Hepatocyte (in vitro differentiated cells): ENCODE results near the gene SHANK2.

ENCODE experiments used
- EZH2 ChIP-seq: fragments of 200-600 bp; sonication (generic); IDR thresholded peaks from 2 replicates; pipeline ENCODE4 v1.6.1; 2016; ENCODE audit warnings: antibody characterized with exemption, mild to moderate bottlenecking, borderline replicate concordance
- TF ChIP-seq, protein P1 (sequence below): fragments of 200-600 bp; sonication (generic); IDR thresholded peaks from 2 replicates; pipeline ENCODE4 v1.5.1; 2016; ENCODE audit warnings: antibody characterized with exemption, mild to moderate bottlenecking; ENCODE audit not compliant: poor library complexity

DNA sequence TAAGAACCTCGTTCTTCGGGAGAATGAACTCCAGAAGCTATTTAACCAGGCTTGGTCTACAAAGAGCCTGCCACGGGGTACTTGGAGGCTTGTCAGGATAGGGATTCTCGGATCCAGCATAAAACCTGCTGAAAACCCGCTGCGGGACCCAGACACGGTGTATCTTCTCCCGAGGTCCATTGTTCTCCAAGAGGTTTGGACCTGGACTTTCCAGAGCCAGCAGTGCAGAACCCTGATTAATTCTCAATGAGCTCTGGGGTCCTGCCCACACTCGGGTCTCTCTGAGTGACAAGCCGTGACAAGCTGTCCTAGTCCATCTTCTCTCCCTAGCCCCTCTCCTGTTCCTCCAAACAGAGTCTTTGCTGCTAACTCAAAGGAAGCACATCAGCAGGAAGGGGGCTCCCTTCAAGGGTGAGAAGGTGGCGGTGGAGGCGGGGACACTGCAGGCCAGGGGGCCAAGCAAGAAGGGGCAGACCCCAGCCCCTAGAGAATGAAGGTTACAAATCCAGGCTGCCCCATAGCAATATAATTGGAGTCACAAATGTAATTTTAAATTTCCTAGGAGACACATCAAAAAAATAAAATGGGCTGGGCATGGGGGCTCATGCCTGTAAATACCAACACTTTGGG is 12.2 kb downstream of the SHANK2 start:
- no peak for TF ChIP-seq EZH2
- TF ChIP-seq, protein P1, sequence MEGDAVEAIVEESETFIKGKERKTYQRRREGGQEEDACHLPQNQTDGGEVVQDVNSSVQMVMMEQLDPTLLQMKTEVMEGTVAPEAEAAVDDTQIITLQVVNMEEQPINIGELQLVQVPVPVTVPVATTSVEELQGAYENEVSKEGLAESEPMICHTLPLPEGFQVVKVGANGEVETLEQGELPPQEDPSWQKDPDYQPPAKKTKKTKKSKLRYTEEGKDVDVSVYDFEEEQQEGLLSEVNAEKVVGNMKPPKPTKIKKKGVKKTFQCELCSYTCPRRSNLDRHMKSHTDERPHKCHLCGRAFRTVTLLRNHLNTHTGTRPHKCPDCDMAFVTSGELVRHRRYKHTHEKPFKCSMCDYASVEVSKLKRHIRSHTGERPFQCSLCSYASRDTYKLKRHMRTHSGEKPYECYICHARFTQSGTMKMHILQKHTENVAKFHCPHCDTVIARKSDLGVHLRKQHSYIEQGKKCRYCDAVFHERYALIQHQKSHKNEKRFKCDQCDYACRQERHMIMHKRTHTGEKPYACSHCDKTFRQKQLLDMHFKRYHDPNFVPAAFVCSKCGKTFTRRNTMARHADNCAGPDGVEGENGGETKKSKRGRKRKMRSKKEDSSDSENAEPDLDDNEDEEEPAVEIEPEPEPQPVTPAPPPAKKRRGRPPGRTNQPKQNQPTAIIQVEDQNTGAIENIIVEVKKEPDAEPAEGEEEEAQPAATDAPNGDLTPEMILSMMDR: no peak
